Fibroblast of the aortic adventitia (primary cell): ENCODE data around the gene OPCML. TPM values are rescaled to one million over a fixed set of nuclear protein-coding genes. Genes with fewer than 3 reads are reported as not detected.

ENCODE experiments used
- DNase-seq: peaks from one replicate; pipeline ENCODE4 v3.0.0-alpha.2; 2010; ENCODE audit warnings: low read depth
- H3K4me3 ChIP-seq: 2 replicates; pipeline ENCODE4 v1.5.1; 2011; ENCODE audit warnings: low read depth, mild to moderate bottlenecking, control low read depth, low read length, moderate library complexity
- CTCF ChIP-seq: IDR thresholded peaks from 2 replicates; pipeline ENCODE4 v1.5.1; 2011; ENCODE audit warnings: mild to moderate bottlenecking, low read length, control low read depth, inconsistent platforms; ENCODE audit not compliant: insufficient read depth
- total RNA-seq: library from RNA; depleted of rRNA; stranded (reverse); fragments of >200 nt; gene quantifications from 2 replicates; pipeline ENCODE4 v1.2.3, GENCODE V29; 2012; ENCODE audit warnings: low replicate concordance

The OPCML gene
- total RNA-seq, 1 donor = 0.18 TPM

- no peak for DNase-seq
- TF ChIP-seq CTCF = no peak
- H3K4me3 ChIP-seq = no peak overlapping the region
Observed at GRCh38 chr11:133153031-133153430, 379.3 kb downstream of the OPCML start.

DNA sequence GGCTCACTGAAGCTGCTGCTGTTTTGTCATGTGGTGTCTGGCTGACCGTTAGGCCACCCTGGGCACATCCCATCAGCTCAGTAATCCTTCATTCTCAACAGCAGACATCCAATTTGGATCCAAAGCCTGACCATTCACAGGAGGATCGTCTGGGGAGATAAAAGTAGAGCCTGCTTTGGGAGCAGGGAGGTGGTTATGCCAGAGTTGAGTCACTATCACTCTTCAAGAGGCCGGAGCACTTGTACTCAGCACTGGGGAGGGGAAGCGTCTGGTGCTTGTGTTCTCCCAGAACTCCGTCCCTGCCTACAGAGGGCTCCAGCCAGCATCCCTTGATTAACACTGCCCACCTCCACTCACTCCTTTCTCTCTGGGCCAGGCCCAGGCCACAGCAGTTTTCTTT is 382.6 kb downstream of the OPCML start:
- no peak overlapping the region for H3K4me3 ChIP-seq
- no peak for TF ChIP-seq CTCF
- no peak for DNase-seq

- DNase-seq = no peak
- H3K4me3 ChIP-seq = no peak overlapping the region
- TF ChIP-seq CTCF = no peak
Observed at GRCh38 chr11:133147625-133148024, 384.7 kb downstream of the OPCML start.

- no peak for TF ChIP-seq CTCF
- no peak overlapping the region for H3K4me3 ChIP-seq
- no peak for DNase-seq
Observed at GRCh38 chr11:133146697-133147306, 385.5 kb downstream of the OPCML start.

- H3K4me3 ChIP-seq = no peak overlapping the region
- no peak for TF ChIP-seq CTCF
- DNase-seq = no peak
Observed at GRCh38 chr11:133137939-133138338, 394.4 kb downstream of the OPCML start.

DNA sequence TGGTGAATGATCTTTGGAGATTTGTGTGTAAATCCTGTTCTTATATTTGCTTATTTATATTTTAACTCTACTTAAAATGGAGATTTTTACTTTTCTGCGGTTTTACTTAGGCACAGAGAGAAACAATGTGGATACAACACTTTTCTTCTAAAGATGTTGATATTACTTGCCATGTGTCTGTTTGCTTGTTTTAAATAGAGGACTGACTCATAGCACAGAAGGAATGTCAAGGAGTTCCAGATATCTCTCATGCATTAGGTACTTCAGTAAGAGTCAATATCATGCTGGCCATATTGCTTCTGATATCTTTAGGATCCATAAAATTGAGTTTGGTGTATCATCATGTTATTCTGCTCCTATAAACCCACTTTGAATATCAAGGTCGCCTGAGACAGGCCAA is 395.0 kb downstream of the OPCML start:
- TF ChIP-seq CTCF = no peak
- no peak for DNase-seq
- H3K4me3 ChIP-seq = no peak overlapping the region

- H3K4me3 ChIP-seq = no peak overlapping the region
- no peak for DNase-seq
- no peak for TF ChIP-seq CTCF
Observed at GRCh38 chr11:133136376-133136775, 395.9 kb downstream of the OPCML start.
